Measurements from ENCODE around the gene EDNRB.

- TF ChIP-seq, protein P1, sequence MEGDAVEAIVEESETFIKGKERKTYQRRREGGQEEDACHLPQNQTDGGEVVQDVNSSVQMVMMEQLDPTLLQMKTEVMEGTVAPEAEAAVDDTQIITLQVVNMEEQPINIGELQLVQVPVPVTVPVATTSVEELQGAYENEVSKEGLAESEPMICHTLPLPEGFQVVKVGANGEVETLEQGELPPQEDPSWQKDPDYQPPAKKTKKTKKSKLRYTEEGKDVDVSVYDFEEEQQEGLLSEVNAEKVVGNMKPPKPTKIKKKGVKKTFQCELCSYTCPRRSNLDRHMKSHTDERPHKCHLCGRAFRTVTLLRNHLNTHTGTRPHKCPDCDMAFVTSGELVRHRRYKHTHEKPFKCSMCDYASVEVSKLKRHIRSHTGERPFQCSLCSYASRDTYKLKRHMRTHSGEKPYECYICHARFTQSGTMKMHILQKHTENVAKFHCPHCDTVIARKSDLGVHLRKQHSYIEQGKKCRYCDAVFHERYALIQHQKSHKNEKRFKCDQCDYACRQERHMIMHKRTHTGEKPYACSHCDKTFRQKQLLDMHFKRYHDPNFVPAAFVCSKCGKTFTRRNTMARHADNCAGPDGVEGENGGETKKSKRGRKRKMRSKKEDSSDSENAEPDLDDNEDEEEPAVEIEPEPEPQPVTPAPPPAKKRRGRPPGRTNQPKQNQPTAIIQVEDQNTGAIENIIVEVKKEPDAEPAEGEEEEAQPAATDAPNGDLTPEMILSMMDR (IDR thresholded peaks at IDR 0.05), result no peak
- TF ChIP-seq POLR2A (IDR thresholded peaks at IDR 0.05), result no peak
Observed at GRCh38 chr13:77909827-77910226, 8.8 kb downstream of the EDNRB start.

Data from Peyer's patch (tissue), 4 donors.